Liver (tissue), 9 donors: Measurements from ENCODE around the gene TMCO1. TPM values are rescaled to one million over a fixed set of nuclear protein-coding genes. Genes with fewer than 3 reads are reported as not detected.
"Not testable (repeated sequence)": the region's sequence is repeated elsewhere in the genome, so short reads cannot be mapped to it uniquely, and the experiment has no call there.

Source experiments
- DNase-seq: peaks from one replicate; pipeline ENCODE4 v3.0.0-alpha.2; 2017; ENCODE audit warnings: low spot score
- H3K27ac ChIP-seq, 2 donors: one replicate each; pipeline ENCODE4 v1.7.0; 2013; ENCODE audit warnings: inconsistent platforms in 2 of 2, low read length in 2 of 2, control low read depth in 1 of 2, low read depth in 1 of 2, mild to moderate bottlenecking in 1 of 2
- H3K27me3 ChIP-seq, 4 donors: one replicate each; pipeline versions ENCODE4 v1.6.1 to v1.7.0; 2013; ENCODE audit warnings: low read length in 3 of 4, inconsistent platforms in 1 of 4, mild to moderate bottlenecking in 1 of 4, moderate library complexity in 1 of 4; ENCODE audit not compliant: control insufficient read depth in 4 of 4, insufficient read depth in 4 of 4
- H3K36me3 ChIP-seq, 4 donors: one replicate each; pipeline versions ENCODE4 v1.6.1 to v1.7.0; 2013; ENCODE audit warnings: low read length in 3 of 4, mild to moderate bottlenecking in 3 of 4, low read depth in 1 of 4, moderate library complexity in 1 of 4; ENCODE audit not compliant: control insufficient read depth in 4 of 4, insufficient read depth in 3 of 4
- H3K4me1 ChIP-seq, 4 donors: one replicate each; pipeline versions ENCODE4 v1.6.1 to v1.7.0; 2013; ENCODE audit warnings: low read length in 3 of 4, mild to moderate bottlenecking in 3 of 4, moderate library complexity in 1 of 4; ENCODE audit not compliant: control insufficient read depth in 4 of 4, insufficient read depth in 4 of 4
- H3K4me3 ChIP-seq, 3 donors: one replicate each; pipeline versions ENCODE4 v1.6.1 to v1.7.0; 2013; ENCODE audit warnings: low read length in 3 of 3, control low read depth in 1 of 3, low read depth in 1 of 3, mild to moderate bottlenecking in 1 of 3
- H3K9ac ChIP-seq, 2 donors: one replicate each; pipeline ENCODE4 v1.7.0; 2013; ENCODE audit warnings: low read length in 2 of 2, mild to moderate bottlenecking in 2 of 2, moderate library complexity in 2 of 2, control low read depth in 1 of 2, low read depth in 1 of 2
- H3K9me3 ChIP-seq, 4 donors: one replicate each; pipeline versions ENCODE4 v1.6.1 to v1.7.0; 2013; ENCODE audit warnings: low read length in 3 of 4; ENCODE audit not compliant: control insufficient read depth in 4 of 4
- ATF3 ChIP-seq: IDR thresholded peaks from 2 replicates; pipeline ENCODE4 v1.6.1; 2016; ENCODE audit warnings: antibody characterized with exemption
- FOXA1 ChIP-seq: IDR thresholded peaks from 2 replicates; pipeline ENCODE4 v1.6.1; 2016; ENCODE audit warnings: antibody characterized with exemption
- GABPA ChIP-seq, 2 donors: IDR thresholded peaks in 1 of 2; conservative IDR thresholded peaks in 1 of 2; 2 replicates each; pipeline ENCODE4 v1.6.1; 2016; ENCODE audit warnings: antibody characterized with exemption in 2 of 2, mild to moderate bottlenecking in 1 of 2, moderate library complexity in 1 of 2
- HNF4A ChIP-seq, 2 donors: conservative IDR thresholded peaks; 2 replicates each; pipeline ENCODE4 v1.6.1; 2016; ENCODE audit warnings: antibody characterized with exemption in 2 of 2, mild to moderate bottlenecking in 2 of 2
- HNF4G ChIP-seq: IDR thresholded peaks from 2 replicates; pipeline ENCODE4 v1.6.1; 2016; ENCODE audit warnings: antibody characterized with exemption
- JUND ChIP-seq, 2 donors: IDR thresholded peaks; 2 replicates each; pipeline ENCODE4 v1.6.1; 2016; ENCODE audit warnings: antibody characterized with exemption in 2 of 2
- MAX ChIP-seq: IDR thresholded peaks from 2 replicates; pipeline ENCODE4 v1.6.1; 2016; ENCODE audit warnings: antibody characterized with exemption
- NR2F2 ChIP-seq: IDR thresholded peaks from 2 replicates; pipeline ENCODE4 v1.6.1; 2016; ENCODE audit warnings: antibody characterized with exemption
- RAD21 ChIP-seq, 2 donors: IDR thresholded peaks; 2 replicates each; pipeline ENCODE4 v1.6.1; 2016; ENCODE audit warnings: antibody characterized with exemption in 2 of 2, mild to moderate bottlenecking in 2 of 2
- RXRA ChIP-seq, 2 donors: IDR thresholded peaks; 2 replicates each; pipeline ENCODE4 v1.6.1; 2017 to 2018; ENCODE audit warnings: antibody characterized with exemption in 2 of 2, mild to moderate bottlenecking in 1 of 2
- TAF1 ChIP-seq: conservative IDR thresholded peaks from 2 replicates; pipeline ENCODE4 v1.6.1; 2016; ENCODE audit warnings: antibody characterized with exemption, mild to moderate bottlenecking
- WGBS: extraction: QIAGEN DNeasy Blood & Tissue Kit; methylation state at CpG from one replicate; pipeline ENCODE4 v1.1.7; 2013; 5-methylcytosine and 5-hydroxymethylcytosine counted together
- polyA plus RNA-seq, 2 donors: library from polyadenylated mRNA; stranded (reverse) in 1 of 2; unstranded in 1 of 2; fragments of 200-250 nt in 1 of 2; fragments of >200 nt in 1 of 2; fragmentation: Nextera tagmentation in 1 of 2; extraction: Ambion mirVana in 1 of 2; gene quantifications; one replicate each; pipeline versions ENCODE4 v1.2.1 to v1.2.3, GENCODE V29; 2013 to 2015
- total RNA-seq, 2 donors: library from RNA; depleted of rRNA; stranded (reverse); fragments of >200 nt; gene quantifications; one replicate each; pipeline ENCODE4 v1.2.3, GENCODE V29; 2014
- TF ChIP-seq, protein P1 (sequence below): IDR thresholded peaks from 2 replicates; pipeline ENCODE4 v1.6.1; 2016; ENCODE audit warnings: antibody characterized with exemption
- TF ChIP-seq, protein P2 (sequence below): IDR thresholded peaks from 2 replicates; pipeline ENCODE4 v1.6.1; 2016; ENCODE audit warnings: antibody characterized with exemption, mild to moderate bottlenecking
- donor health status: healthy.
- donor health status: healthy.
- donor health status: healthy.
- donor health status: healthy.
- donor health status: healthy.

Gene TMCO1
- total and polyA plus RNA-seq, 4 donors, result 53.8 to 170 (median 71.2) TPM

GRCh38 chr1:165703648-165704047, 65.0 kb downstream of the TMCO1 start:
- H3K27me3 ChIP-seq, result no peaks in the 10 kb centered on the region

DNA sequence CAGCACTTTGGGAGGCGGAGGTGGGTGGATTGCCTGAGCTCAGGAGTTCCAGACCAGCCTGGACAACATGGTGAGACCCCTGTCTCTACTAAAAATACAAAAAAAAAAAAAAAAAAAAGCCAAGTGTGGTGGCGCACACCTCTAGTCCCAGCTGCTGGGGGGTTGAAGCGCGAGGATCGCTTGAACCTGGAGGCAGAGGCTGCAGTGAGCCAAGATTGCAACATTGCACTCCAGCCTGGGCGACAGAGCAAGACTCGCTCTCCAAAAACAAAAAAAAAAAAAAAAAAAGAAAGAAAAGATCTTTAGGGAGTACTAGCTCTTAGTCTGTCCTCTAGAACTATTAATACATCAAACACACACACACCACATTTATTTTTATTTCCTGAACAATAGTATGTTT, 66.7 kb downstream of the TMCO1 start:
- DNase-seq, H3K9me3 ChIP-seq, H3K4me3 ChIP-seq, H3K27me3 ChIP-seq, H3K36me3 ChIP-seq, H3K9ac ChIP-seq, H3K27ac ChIP-seq: not testable (repeated sequence)
- H3K4me1 ChIP-seq, result peaks cover 0 to 22% (median 13%) of the 10 kb centered on the region in 4 donors
- WGBS, result 66% methylated on average over 7 of the region's 7 CpGs

More at GRCh38 chr1:165703648-165704047, 65.0 kb downstream of the TMCO1 start:
- H3K27ac ChIP-seq, result no peak overlapping the region
- no peak overlapping the region for H3K4me3 ChIP-seq
- no peak for TF ChIP-seq NR2F2
- no peak for TF ChIP-seq JUND (IDR thresholded peaks at IDR 0.05)
- TF ChIP-seq, protein P1, sequence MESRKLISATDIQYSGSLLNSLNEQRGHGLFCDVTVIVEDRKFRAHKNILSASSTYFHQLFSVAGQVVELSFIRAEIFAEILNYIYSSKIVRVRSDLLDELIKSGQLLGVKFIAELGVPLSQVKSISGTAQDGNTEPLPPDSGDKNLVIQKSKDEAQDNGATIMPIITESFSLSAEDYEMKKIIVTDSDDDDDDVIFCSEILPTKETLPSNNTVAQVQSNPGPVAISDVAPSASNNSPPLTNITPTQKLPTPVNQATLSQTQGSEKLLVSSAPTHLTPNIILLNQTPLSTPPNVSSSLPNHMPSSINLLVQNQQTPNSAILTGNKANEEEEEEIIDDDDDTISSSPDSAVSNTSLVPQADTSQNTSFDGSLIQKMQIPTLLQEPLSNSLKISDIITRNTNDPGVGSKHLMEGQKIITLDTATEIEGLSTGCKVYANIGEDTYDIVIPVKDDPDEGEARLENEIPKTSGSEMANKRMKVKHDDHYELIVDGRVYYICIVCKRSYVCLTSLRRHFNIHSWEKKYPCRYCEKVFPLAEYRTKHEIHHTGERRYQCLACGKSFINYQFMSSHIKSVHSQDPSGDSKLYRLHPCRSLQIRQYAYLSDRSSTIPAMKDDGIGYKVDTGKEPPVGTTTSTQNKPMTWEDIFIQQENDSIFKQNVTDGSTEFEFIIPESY, result no peak
- TF ChIP-seq ATF3, result no peak
- TF ChIP-seq HNF4A (conservative IDR thresholded peaks at IDR 0.05), result no peak
- 88% methylated on average over 2 of the region's 2 CpGs for WGBS
- H3K9me3 ChIP-seq, result no peaks in the 10 kb centered on the region
- no peak for DNase-seq
- H3K9ac ChIP-seq, result no peak overlapping the region
- peaks cover 0 to 12% (median 7%) of the 10 kb centered on the region in 4 donors for H3K4me1 ChIP-seq
- no peaks in the 10 kb centered on the region for H3K36me3 ChIP-seq

- WGBS, result 92% methylated on average over 3 of the region's 3 CpGs
- Histone ChIP-seq H3K36me3 (no peaks in the 10 kb centered on the region), H3K4me1 (peaks cover 7 to 41% (median 26%) of the 10 kb centered on the region in 4 donors), H3K4me3 (no peak overlapping the region), H3K27ac (no peak overlapping the region), H3K9me3 (no peaks in the 10 kb centered on the region), H3K9ac (no peak overlapping the region), H3K27me3 (no peaks in the 10 kb centered on the region)
- no peak for DNase-seq
- TF ChIP-seq RAD21 (IDR thresholded peaks at IDR 0.05), result no peak
- TF ChIP-seq, protein P1, result no peak
- no peak for TF ChIP-seq RXRA (IDR thresholded peaks at IDR 0.05)
- TF ChIP-seq HNF4G, result no peak
- TF ChIP-seq TAF1, result no peak
These were observed 69.1 kb downstream of the TMCO1 start for GRCh38 chr1:165699577-165699976.

DNA sequence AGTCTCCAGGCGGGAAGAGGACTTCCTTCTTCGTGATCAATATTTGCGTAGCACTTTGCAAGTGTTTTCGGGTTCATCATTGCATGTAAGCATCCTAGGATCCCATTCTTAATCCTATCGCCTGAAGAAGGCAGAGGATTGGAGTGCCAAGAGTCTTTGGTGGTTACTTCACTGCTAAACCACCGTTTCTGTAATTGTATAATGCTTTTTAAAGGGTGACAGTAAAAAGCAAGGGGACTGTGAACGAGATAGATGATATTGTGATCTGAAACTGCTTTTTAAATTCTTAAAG, 70.0 kb downstream of the TMCO1 start:
- WGBS, result under 1% methylated on average over 7 of the region's 7 CpGs
- Histone ChIP-seq H3K27me3 (no peaks in the 10 kb centered on the region), H3K27ac (peak overlapping the region; percentile 80 to 94), H3K9me3 (no peaks in the 10 kb centered on the region), H3K4me1 (peaks cover 8 to 41% (median 26%) of the 10 kb centered on the region in 4 donors), H3K9ac (peak overlapping the region in 1 of 2 donors; percentile 75), H3K36me3 (no peaks in the 10 kb centered on the region), H3K4me3 (peak overlapping the region; percentile 67 to 89 (median 83))
- no peak for DNase-seq
- TF ChIP-seq, protein P2, sequence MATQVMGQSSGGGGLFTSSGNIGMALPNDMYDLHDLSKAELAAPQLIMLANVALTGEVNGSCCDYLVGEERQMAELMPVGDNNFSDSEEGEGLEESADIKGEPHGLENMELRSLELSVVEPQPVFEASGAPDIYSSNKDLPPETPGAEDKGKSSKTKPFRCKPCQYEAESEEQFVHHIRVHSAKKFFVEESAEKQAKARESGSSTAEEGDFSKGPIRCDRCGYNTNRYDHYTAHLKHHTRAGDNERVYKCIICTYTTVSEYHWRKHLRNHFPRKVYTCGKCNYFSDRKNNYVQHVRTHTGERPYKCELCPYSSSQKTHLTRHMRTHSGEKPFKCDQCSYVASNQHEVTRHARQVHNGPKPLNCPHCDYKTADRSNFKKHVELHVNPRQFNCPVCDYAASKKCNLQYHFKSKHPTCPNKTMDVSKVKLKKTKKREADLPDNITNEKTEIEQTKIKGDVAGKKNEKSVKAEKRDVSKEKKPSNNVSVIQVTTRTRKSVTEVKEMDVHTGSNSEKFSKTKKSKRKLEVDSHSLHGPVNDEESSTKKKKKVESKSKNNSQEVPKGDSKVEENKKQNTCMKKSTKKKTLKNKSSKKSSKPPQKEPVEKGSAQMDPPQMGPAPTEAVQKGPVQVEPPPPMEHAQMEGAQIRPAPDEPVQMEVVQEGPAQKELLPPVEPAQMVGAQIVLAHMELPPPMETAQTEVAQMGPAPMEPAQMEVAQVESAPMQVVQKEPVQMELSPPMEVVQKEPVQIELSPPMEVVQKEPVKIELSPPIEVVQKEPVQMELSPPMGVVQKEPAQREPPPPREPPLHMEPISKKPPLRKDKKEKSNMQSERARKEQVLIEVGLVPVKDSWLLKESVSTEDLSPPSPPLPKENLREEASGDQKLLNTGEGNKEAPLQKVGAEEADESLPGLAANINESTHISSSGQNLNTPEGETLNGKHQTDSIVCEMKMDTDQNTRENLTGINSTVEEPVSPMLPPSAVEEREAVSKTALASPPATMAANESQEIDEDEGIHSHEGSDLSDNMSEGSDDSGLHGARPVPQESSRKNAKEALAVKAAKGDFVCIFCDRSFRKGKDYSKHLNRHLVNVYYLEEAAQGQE, result no peak
- no peak for TF ChIP-seq MAX
- TF ChIP-seq HNF4A (conservative IDR thresholded peaks at IDR 0.05), result no peak
- TF ChIP-seq ATF3, result no peak
- TF ChIP-seq GABPA (IDR thresholded peaks at IDR 0.05 in 1 of 2, conservative IDR thresholded peaks at IDR 0.05 in 1 of 2), result no peak
- TF ChIP-seq, protein P1, result no peak
- no peak for TF ChIP-seq FOXA1
